HEK293 (cell line): Measurements from ENCODE around the gene WDR38.

ENCODE experiments used
- CTCF ChIA-PET: fragments of 350-600 bp; formaldehyde crosslinking; extraction: SDS; loops from one replicate; lab custom pipeline; 2021; ENCODE audit warnings: antibody characterized with exemption; lab: Yijun Ruan, JAX
- POLR2A ChIA-PET: fragments of 300-600 bp; formaldehyde crosslinking; extraction: SDS; loops from one replicate; lab custom pipeline; 2020; ENCODE audit warnings: antibody characterized with exemption, inconsistent platforms; lab: Yijun Ruan, JAX
- H3K27ac ChIP-seq: fragments of 200-500 bp; sonication (Bioruptor generic); 2 replicates; pipeline ENCODE4 v1.5.1; 2014; ENCODE audit warnings: low read depth, low read length, control low read depth, inconsistent platforms; ENCODE audit errors: extremely low read depth
- H3K36me3 ChIP-seq, 2 experiments: fragments of 200-500 bp in 1 of 2; sonication (Bioruptor generic) in 1 of 2; 1 replicate in 1 of 2; 2 replicates in 1 of 2; pipeline ENCODE4 v1.5.1; 2014 to 2017; ENCODE audit warnings: inconsistent platforms in 2 of 2, low read length in 2 of 2; ENCODE audit not compliant: control insufficient read depth in 2 of 2, insufficient read depth in 1 of 2
- H3K4me1 ChIP-seq: fragments of 200-500 bp; sonication (Bioruptor generic); 2 replicates; pipeline ENCODE4 v1.5.1; 2014; ENCODE audit warnings: mild to moderate bottlenecking, low read length, inconsistent platforms; ENCODE audit not compliant: control insufficient read depth, insufficient read depth
- H3K4me3 ChIP-seq: 2 replicates; pipeline ENCODE4 v1.5.1; 2011; ENCODE audit warnings: low read depth, mild to moderate bottlenecking, control low read depth, low read length, moderate library complexity
- H3K9me3 ChIP-seq: fragments of 200-500 bp; sonication (Bioruptor generic); 2 replicates; pipeline ENCODE4 v1.5.1; 2014; ENCODE audit warnings: low read depth, low read length, inconsistent platforms; ENCODE audit not compliant: control insufficient read depth, insufficient read depth
- SCRT2 ChIP-seq: fragments of 450-650 bp; formaldehyde crosslinking; IDR thresholded peaks from 2 replicates; pipeline ENCODE4 v1.5.1; 2016; ENCODE audit warnings: missing biosample characterization, missing genetic modification characterization
- SP7 ChIP-seq: fragments of 450-650 bp; formaldehyde crosslinking; IDR thresholded peaks from 2 replicates; pipeline ENCODE4 v1.5.1; 2016; ENCODE audit warnings: missing biosample characterization, missing genetic modification characterization
- ZBTB11 ChIP-seq: fragments of 450-650 bp; formaldehyde crosslinking; conservative IDR thresholded peaks from 2 replicates; pipeline ENCODE4 v1.5.1; 2016; ENCODE audit warnings: low read depth, missing biosample characterization, missing genetic modification characterization
- ZNF112 ChIP-seq: fragments of 450-650 bp; formaldehyde crosslinking; IDR thresholded peaks from 2 replicates; pipeline ENCODE4 v1.5.0; 2017; ENCODE audit warnings: missing biosample characterization, missing genetic modification characterization
- ZNF157 ChIP-seq: fragments of 450-650 bp; formaldehyde crosslinking; IDR thresholded peaks from 2 replicates; pipeline ENCODE4 v1.5.1; 2016; ENCODE audit warnings: missing biosample characterization, missing genetic modification characterization
- ZNF362 ChIP-seq: fragments of 450-650 bp; formaldehyde crosslinking; IDR thresholded peaks from 2 replicates; pipeline ENCODE4 v1.5.1; 2016; ENCODE audit warnings: missing biosample characterization, missing genetic modification characterization
- ZNF391 ChIP-seq: fragments of 450-650 bp; formaldehyde crosslinking; IDR thresholded peaks from 2 replicates; pipeline ENCODE4 v1.5.1; 2016; ENCODE audit warnings: low read depth, missing biosample characterization, missing genetic modification characterization, borderline replicate concordance
- ZNF394 ChIP-seq: fragments of 450-650 bp; formaldehyde crosslinking; IDR thresholded peaks from 2 replicates; pipeline ENCODE4 v1.5.1; 2016; ENCODE audit warnings: missing biosample characterization, missing genetic modification characterization, mild to moderate bottlenecking, moderate library complexity, borderline replicate concordance
- ZNF521 ChIP-seq: fragments of 450-650 bp; formaldehyde crosslinking; IDR thresholded peaks from 2 replicates; pipeline ENCODE4 v1.5.1; 2017; ENCODE audit warnings: missing biosample characterization, mild to moderate bottlenecking, missing genetic modification characterization
- ZNF544 ChIP-seq: fragments of 450-650 bp; formaldehyde crosslinking; IDR thresholded peaks from 2 replicates; pipeline ENCODE4 v1.5.0; 2017; ENCODE audit warnings: missing biosample characterization, missing genetic modification characterization
- ZNF623 ChIP-seq: fragments of 450-650 bp; formaldehyde crosslinking; IDR thresholded peaks from 2 replicates; pipeline ENCODE4 v1.5.1; 2016; ENCODE audit warnings: missing biosample characterization, missing genetic modification characterization
- ZNF660 ChIP-seq: fragments of 450-650 bp; IDR thresholded peaks from 2 replicates; pipeline ENCODE4 v1.5.1; 2018; ENCODE audit warnings: missing biosample characterization, mild to moderate bottlenecking, missing genetic modification characterization
- ZNF76 ChIP-seq: fragments of 450-650 bp; formaldehyde crosslinking; IDR thresholded peaks from 2 replicates; pipeline ENCODE4; 2016; ENCODE audit warnings: low read depth, missing biosample characterization, missing genetic modification characterization, borderline replicate concordance
- ZNF830 ChIP-seq: fragments of 450-650 bp; IDR thresholded peaks from 2 replicates; pipeline ENCODE4 v1.5.0; 2018; ENCODE audit warnings: missing biosample characterization, missing genetic modification characterization, low read depth, mild to moderate bottlenecking, moderate library complexity
- ZSCAN5A ChIP-seq: fragments of 450-650 bp; formaldehyde crosslinking; IDR thresholded peaks from 2 replicates; pipeline ENCODE4 v1.5.1; 2016; ENCODE audit warnings: missing biosample characterization, missing genetic modification characterization

WDR38 gene

GRCh38 chr9:124884376-124884775, 31.1 kb downstream of the WDR38 start:
- H3K4me1 ChIP-seq = no peaks in the 10 kb centered on the region
- H3K27ac ChIP-seq = no peak overlapping the region
- POLR2A ChIA-PET = interaction anchor here (1.0 to 1.5 kb wide), 2 partner anchors 16 to 24 kb away, joined by 3 to 4 read pairs; no protein-coding TSS in a partner anchor
- no peak overlapping the region for H3K4me3 ChIP-seq
- H3K9me3 ChIP-seq = no peaks in the 10 kb centered on the region
- CTCF ChIA-PET = interaction anchor here (0.6 kb wide), 1 partner anchor 108 kb away, joined by 3 read pairs; no protein-coding TSS in a partner anchor
- TF ChIP-seq ZNF391 (tag by site-specific recombination) = no peak
- TF ChIP-seq SP7 (tag by site-specific recombination) = no peak
- no peak for TF ChIP-seq ZSCAN5A
- no peak for TF ChIP-seq ZBTB11 (tag by site-specific recombination)
- TF ChIP-seq ZNF544 (tag by site-specific recombination) = no peak
- H3K36me3 ChIP-seq = peaks cover 0 to 77% of the 10 kb centered on the region in 2 experiments; a peak in 1 of 3 replicates

GRCh38 chr9:124885551-124885950, 32.3 kb downstream of the WDR38 start:
- H3K36me3 ChIP-seq = peaks cover 0 to 77% of the 10 kb centered on the region in 2 experiments; a peak in 1 of 3 replicates
- TF ChIP-seq ZNF394 (tag by site-specific recombination) (no peak), ZNF76 (no peak), ZNF623 (peak; percentile 58; the same call in 1 of the 2 replicates)
- no peak overlapping the region for H3K4me3 ChIP-seq
- H3K27ac ChIP-seq = no peak overlapping the region
- no peaks in the 10 kb centered on the region for H3K4me1 ChIP-seq
- ChIA-PET CTCF (no interaction called here), POLR2A (interaction anchor here (1.5 kb wide), 1 partner anchor 17 kb away, joined by 3 read pairs; no protein-coding TSS in a partner anchor)
- no peaks in the 10 kb centered on the region for H3K9me3 ChIP-seq

GRCh38 chr9:124886461-124886860, 33.2 kb downstream of the WDR38 start:
- ChIA-PET POLR2A (no interaction called here), CTCF (interaction anchor here (0.6 to 0.8 kb wide), 2 partner anchors 10 to 30 kb away, joined by 3 to 5 read pairs; no protein-coding TSS in a partner anchor)
- no peak overlapping the region for H3K27ac ChIP-seq
- H3K9me3 ChIP-seq = no peaks in the 10 kb centered on the region
- no peak overlapping the region for H3K4me3 ChIP-seq
- no peaks in the 10 kb centered on the region for H3K4me1 ChIP-seq
- TF ChIP-seq ZNF830 (no peak), ZNF157 (tag by site-specific recombination) (no peak), ZNF521 (tag by site-specific recombination) (no peak), ZNF112 (no peak), SCRT2 (tag by site-specific recombination) (no peak), ZNF362 (no peak), ZNF660 (tag by site-specific recombination) (no peak)
- TF ChIP-seq, all 188 proteins: peak for 0
- peaks cover 0 to 77% of the 10 kb centered on the region in 2 experiments; a peak in 1 of 3 replicates for H3K36me3 ChIP-seq
